Skeletal muscle satellite cell (primary cell): ENCODE data around the gene CDKN1C.

Experiments
- H3K27me3 ChIP-seq: 2 replicates; pipeline ENCODE4 v1.7.0; 2013; ENCODE audit warnings: low read length; ENCODE audit not compliant: control insufficient read depth, insufficient read depth
- H3K36me3 ChIP-seq: 2 replicates; pipeline ENCODE4 v1.7.0; 2013; ENCODE audit warnings: mild to moderate bottlenecking, control low read depth, low read length; ENCODE audit not compliant: insufficient read depth
- H3K4me1 ChIP-seq: 2 replicates; pipeline ENCODE4 v1.7.0; 2013; ENCODE audit warnings: low read length; ENCODE audit not compliant: control insufficient read depth, insufficient read depth
- H3K4me2 ChIP-seq: 2 replicates; pipeline ENCODE4 v1.7.0; 2013; ENCODE audit warnings: mild to moderate bottlenecking, low read length
- H3K4me3 ChIP-seq: 2 replicates; pipeline ENCODE4 v1.7.0; 2013; ENCODE audit warnings: low read length
- H3K9ac ChIP-seq: 2 replicates; pipeline ENCODE4 v1.7.0; 2013; ENCODE audit warnings: mild to moderate bottlenecking, low read depth, low read length, moderate library complexity
- H3K9me3 ChIP-seq: replicated peaks from 2 replicates; pipeline ENCODE4 v1.7.0; 2013; ENCODE audit warnings: mild to moderate bottlenecking, control low read depth, low read length

CDKN1C gene

DNA sequence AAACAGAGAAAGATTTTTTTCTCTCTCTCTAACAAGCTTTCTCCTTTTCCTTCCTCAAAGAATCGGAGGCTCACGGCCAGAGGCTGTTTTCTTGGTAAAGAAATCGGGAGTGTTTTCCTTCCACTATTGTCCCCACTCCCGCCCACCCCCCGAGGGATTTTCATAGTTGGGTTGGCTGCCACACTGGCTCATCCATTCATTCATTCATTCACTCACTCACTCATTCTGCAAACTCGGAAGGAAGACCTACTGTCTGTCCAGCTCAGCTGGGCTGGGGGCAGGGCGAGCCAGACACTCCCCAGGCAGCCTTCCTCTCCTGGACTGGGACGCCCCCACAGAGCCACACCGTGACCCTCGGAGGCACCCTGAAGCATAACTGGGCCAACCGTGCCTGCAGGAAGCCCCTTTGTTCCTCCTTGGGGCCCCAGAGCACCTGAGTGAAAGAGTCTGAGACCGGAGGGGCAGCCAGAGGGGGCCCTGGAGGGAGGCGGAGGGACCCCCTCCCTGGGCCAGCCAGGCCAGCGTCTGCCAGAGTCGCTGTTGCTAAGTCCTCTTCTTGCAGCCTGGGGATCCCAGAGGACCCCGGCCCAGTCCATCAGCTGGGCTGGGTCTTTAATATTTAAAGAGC, 17.0 kb downstream of the CDKN1C start:
- Histone ChIP-seq H3K9ac (no peak overlapping the region), H3K27me3 (peaks cover 66% of the 10 kb centered on the region), H3K4me1 (no peaks in the 10 kb centered on the region), H3K4me2 (no peak overlapping the region), H3K9me3 (no peaks in the 10 kb centered on the region), H3K4me3 (no peak overlapping the region), H3K36me3 (no peaks in the 10 kb centered on the region)

- H3K4me2 ChIP-seq: no peak overlapping the region
- H3K9me3 ChIP-seq: no peaks in the 10 kb centered on the region
- no peak overlapping the region for H3K4me3 ChIP-seq
- H3K27me3 ChIP-seq: peaks cover 73% of the 10 kb centered on the region
- no peaks in the 10 kb centered on the region for H3K4me1 ChIP-seq
- H3K36me3 ChIP-seq: no peaks in the 10 kb centered on the region
- no peak overlapping the region for H3K9ac ChIP-seq
Observed at GRCh38 chr11:2867722-2868505, 17.7 kb downstream of the CDKN1C start.

- no peak overlapping the region for H3K4me2 ChIP-seq
- no peaks in the 10 kb centered on the region for H3K36me3 ChIP-seq
- no peaks in the 10 kb centered on the region for H3K9me3 ChIP-seq
- H3K9ac ChIP-seq: no peak overlapping the region
- H3K4me3 ChIP-seq: no peak overlapping the region
- peaks cover 74% of the 10 kb centered on the region for H3K27me3 ChIP-seq
- no peaks in the 10 kb centered on the region for H3K4me1 ChIP-seq
Observed at GRCh38 chr11:2867142-2867541, 18.4 kb downstream of the CDKN1C start.

GRCh38 chr11:2865922-2866577, 19.5 kb downstream of the CDKN1C start:
- H3K27me3 ChIP-seq: peaks cover 68% of the 10 kb centered on the region
- H3K9ac ChIP-seq: no peak overlapping the region
- H3K36me3 ChIP-seq: no peaks in the 10 kb centered on the region
- no peak overlapping the region for H3K4me3 ChIP-seq
- no peak overlapping the region for H3K4me2 ChIP-seq
- H3K4me1 ChIP-seq: no peaks in the 10 kb centered on the region
- no peaks in the 10 kb centered on the region for H3K9me3 ChIP-seq

DNA sequence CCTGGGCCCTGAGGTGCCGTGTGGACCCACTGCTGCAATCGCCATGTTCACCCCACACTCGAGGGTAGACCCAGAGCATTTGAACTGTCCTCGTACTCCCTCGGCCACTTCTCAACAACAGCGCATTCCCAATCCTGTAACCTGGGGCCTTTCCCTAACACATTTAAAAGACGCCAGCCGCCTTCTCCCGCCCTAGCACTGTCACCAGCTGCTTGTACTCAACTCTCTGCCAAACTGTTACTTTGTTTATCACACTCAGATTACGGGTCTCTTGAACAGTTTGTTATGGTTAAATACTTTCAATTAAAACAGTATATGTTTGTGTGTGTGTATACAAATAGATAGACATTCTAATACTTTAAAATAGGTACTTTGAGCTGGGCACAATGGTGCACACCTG, 20.7 kb downstream of the CDKN1C start:
- H3K27me3 ChIP-seq: peaks cover 60% of the 10 kb centered on the region
- H3K9me3 ChIP-seq: no peaks in the 10 kb centered on the region

GRCh38 chr11:2863276-2863618, 22.3 kb downstream of the CDKN1C start:
- peaks cover 56% of the 10 kb centered on the region for H3K27me3 ChIP-seq
- H3K4me2 ChIP-seq: no peak overlapping the region
- H3K9ac ChIP-seq: no peak overlapping the region
- H3K36me3 ChIP-seq: no peaks in the 10 kb centered on the region
- H3K4me3 ChIP-seq: no peak overlapping the region
- no peaks in the 10 kb centered on the region for H3K4me1 ChIP-seq
- no peaks in the 10 kb centered on the region for H3K9me3 ChIP-seq

More for the DNA sequence above, 20.7 kb downstream of the CDKN1C start:
- Histone ChIP-seq H3K4me2 (no peak overlapping the region), H3K9ac (no peak overlapping the region), H3K36me3 (no peaks in the 10 kb centered on the region), H3K4me3 (no peak overlapping the region), H3K4me1 (no peaks in the 10 kb centered on the region)

- no peaks in the 10 kb centered on the region for H3K4me1 ChIP-seq
- peaks cover 53% of the 10 kb centered on the region for H3K27me3 ChIP-seq
- no peak overlapping the region for H3K9ac ChIP-seq
- H3K4me3 ChIP-seq: no peak overlapping the region
- H3K4me2 ChIP-seq: no peak overlapping the region
- no peaks in the 10 kb centered on the region for H3K36me3 ChIP-seq
- H3K9me3 ChIP-seq: no peaks in the 10 kb centered on the region
Observed at GRCh38 chr11:2862395-2863275, 22.9 kb downstream of the CDKN1C start.

- H3K27me3 ChIP-seq: peaks cover 51% of the 10 kb centered on the region
- H3K36me3 ChIP-seq: no peaks in the 10 kb centered on the region
- H3K9ac ChIP-seq: no peak overlapping the region
- no peak overlapping the region for H3K4me3 ChIP-seq
- no peak overlapping the region for H3K4me2 ChIP-seq
- no peaks in the 10 kb centered on the region for H3K4me1 ChIP-seq
- H3K9me3 ChIP-seq: no peaks in the 10 kb centered on the region
Observed at GRCh38 chr11:2860636-2861035, 24.9 kb downstream of the CDKN1C start.

- Histone ChIP-seq H3K4me1 (no peaks in the 10 kb centered on the region), H3K9ac (no peak overlapping the region), H3K9me3 (no peaks in the 10 kb centered on the region), H3K27me3 (peaks cover 52% of the 10 kb centered on the region), H3K4me3 (no peak overlapping the region), H3K4me2 (no peak overlapping the region), H3K36me3 (no peaks in the 10 kb centered on the region)
Observed at GRCh38 chr11:2859699-2860037, 25.9 kb downstream of the CDKN1C start.

DNA sequence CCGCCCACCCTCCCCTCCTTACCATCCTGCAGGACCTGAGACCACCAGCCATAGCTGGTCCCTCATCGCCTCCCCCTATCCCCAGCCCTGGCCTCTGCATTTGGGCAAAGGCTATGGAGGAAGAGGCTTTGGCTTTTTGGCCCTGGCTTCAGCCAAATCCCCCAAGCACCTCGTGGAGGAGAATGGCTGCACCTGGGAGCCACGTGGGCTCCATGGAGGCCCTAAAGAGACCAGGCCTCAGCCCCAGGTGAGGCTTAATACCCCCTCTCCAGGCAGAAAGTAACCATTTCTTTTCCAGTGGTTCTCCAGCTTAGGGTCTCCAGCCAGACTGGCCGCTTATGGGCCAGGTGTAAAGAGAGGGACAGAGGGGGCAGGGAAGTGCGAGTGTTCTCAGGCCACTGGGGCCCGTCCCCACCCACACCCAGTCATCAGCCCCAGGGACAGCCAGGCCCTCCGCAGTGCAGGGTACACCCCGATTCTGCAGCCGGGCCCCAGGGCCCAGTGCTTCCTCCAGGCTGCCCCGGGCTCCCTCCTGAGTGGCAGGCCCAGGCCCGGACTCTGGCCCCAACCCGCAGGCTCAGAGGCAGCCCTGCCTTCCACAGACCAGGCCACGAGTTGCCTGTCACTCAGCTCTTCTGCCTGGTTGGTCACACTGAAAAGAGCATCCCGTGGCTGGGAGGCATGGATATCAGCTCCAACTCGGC, 26.4 kb downstream of the CDKN1C start:
- Histone ChIP-seq H3K4me3 (no peak overlapping the region), H3K9me3 (no peaks in the 10 kb centered on the region), H3K9ac (no peak overlapping the region), H3K36me3 (no peaks in the 10 kb centered on the region), H3K4me2 (no peak overlapping the region), H3K4me1 (no peaks in the 10 kb centered on the region), H3K27me3 (peaks cover 52% of the 10 kb centered on the region)

DNA sequence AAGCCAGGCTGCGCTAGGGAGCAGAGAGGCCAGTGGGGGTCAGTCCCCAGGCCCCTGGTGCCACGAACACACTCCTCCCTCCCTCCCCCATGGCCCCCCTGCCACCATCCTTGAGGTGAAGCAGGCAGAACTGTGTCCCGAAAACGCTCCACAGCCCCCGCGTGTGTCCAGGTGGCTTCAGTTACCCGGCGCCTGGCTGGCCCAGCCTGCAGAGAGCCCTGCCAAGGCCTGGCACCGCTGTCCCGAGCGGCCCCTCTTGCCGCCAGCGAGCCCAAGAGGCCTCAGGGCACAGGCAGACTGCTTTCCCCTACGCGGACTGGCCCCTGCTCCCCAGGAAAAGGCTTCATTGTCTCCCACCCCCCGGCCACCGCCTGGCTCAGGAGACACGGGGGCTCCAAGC, 27.7 kb downstream of the CDKN1C start:
- Histone ChIP-seq H3K4me3 (no peak overlapping the region), H3K36me3 (no peaks in the 10 kb centered on the region), H3K27me3 (peaks cover 47% of the 10 kb centered on the region), H3K4me1 (no peaks in the 10 kb centered on the region), H3K9ac (no peak overlapping the region), H3K4me2 (no peak overlapping the region), H3K9me3 (no peaks in the 10 kb centered on the region)
